Stimulated activated CD4-positive, alpha-beta T cell treated with anti-CD3 and anti-CD28 coated beads, Interleukin-1b, Interleukin-23, amount 100 ng/mL, for 1 hour (primary cell): Measurements from ENCODE around the gene CCDC51.
"Not testable (repeated sequence)": the region's sequence is repeated elsewhere in the genome, so short reads cannot be mapped to it uniquely, and the experiment has no call there.

Experiments
- DNase-seq, 2 donors: peaks; one replicate each; pipeline ENCODE4 v3.0.0-alpha.2; 2020; ENCODE audit warnings: low read depth in 2 of 2

The CCDC51 gene

DNA sequence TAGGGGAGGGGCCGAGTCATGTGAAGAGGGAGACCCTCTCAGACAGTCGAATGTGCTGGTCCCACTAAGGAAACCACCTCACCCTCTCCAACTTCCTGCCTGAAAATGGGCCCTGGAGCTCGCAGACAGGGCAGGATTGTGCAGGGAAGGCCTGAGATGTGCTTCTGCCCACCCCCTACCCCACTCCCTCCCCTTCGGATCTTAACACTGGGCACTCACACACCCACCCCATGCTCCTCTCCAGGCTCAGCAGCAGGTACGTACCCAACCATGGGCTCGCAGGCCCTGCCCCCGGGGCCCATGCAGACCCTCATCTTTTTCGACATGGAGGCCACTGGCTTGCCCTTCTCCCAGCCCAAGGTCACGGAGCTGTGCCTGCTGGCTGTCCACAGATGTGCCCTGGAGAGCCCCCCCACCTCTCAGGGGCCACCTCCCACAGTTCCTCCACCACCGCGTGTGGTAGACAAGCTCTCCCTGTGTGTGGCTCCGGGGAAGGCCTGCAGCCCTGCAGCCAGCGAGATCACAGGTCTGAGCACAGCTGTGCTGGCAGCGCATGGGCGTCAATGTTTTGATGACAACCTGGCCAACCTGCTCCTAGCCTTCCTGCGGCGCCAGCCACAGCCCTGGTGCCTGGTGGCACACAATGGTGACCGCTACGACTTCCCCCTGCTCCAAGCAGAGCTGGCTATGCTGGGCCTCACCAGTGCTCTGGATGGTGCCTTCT, 26.6 kb upstream of the CCDC51 start:
- DNase-seq: no peak

DNA sequence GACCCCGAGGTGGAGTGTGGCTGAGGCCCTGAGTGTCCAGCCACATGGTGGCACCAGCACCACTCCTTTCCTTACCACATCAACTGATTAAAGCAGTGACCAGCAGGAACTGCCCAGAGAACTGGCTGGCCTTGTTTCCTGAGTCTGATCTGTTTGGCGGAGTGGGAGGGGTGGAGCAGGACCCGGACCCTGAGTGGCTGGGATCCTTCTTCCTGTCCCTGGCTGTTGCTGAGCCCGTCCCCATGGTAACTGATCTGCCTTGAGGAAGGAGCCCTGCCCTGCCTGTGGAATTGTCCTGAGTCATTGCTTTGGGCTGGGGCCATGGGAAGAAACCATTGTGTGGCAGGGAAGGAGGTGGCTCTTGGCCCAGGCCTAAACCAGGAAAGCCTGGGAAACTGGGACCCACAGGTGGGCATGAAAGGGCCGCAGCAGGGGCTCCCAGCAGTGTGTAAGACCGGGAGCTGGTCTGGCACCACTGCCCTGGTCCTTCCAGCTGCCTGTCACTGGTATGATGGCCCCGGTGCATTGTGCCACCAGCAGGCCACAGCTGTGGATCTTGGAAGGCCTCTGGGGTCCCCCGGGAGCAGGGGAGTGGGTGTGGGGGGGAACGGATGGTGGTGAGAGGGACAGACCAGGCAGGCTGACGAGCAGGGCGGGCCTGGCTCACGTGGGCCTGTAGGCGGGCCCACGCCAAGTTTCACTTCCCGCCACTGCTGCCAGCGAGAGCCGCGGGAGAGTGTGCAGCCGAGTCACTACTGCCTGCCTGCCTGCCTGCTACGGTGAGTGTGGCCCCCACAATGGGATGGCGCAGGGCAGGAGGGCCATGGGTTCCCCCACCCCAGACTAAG, 25.8 kb upstream of the CCDC51 start:
- DNase-seq: peak in 1 of 2 donors; percentile 52

DNA sequence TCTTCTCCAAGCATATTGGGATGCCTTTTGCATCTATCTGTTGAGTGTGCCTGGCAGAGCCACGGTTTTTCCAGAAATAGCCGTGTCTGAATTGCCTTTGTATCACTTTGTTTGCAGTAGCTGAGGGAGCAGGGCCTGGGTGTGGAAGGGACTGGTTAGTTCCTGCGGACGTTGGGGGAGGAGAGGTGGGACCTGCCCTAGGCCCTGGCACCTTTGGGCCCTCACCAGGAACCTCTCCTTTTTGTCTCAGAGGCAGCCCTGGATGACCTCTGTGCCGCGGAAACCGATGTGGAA, 25.3 kb upstream of the CCDC51 start:
- DNase-seq: no peak

DNA sequence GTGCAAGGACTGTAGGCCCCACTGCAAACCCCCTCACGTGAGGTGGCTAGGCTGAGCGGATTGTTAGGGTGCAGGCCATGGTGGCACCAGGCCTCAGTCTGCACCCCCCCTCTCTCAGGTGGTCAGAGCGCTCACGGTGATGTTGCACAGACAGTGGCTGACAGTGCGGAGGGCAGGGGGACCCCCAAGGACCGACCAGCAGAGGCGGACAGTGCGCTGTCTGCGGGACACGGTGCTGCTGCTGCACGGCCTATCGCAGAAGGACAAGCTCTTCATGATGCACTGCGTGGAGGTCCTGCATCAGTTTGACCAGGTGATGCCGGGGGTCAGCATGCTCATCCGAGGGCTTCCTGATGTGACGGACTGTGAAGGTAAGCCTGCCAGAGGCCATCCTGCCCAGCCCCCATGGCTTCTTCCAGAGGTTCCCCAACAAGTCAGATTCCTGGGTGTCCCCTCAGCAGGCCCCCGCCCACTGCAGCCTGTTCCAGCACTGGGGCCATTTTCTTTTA, 24.8 kb upstream of the CCDC51 start:
- no peak for DNase-seq

DNA sequence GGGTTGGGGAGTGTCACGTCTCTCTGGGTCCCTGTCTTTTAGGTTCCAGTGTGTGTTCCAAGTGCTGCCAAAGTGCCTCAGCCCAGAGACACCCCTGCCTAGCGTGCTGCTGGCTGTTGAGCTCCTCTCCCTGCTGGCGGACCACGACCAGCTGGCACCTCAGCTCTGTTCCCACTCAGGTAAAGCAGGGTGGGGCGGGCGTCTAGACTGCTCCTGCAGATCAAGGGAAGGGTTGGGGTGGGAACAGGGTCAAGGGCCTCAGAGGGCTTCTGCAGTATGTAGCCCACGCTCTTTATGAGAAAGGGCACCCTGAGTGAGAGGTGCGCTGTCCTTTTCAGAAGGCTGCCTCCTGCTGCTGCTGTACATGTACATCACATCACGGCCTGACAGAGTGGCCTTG, 23.8 kb upstream of the CCDC51 start:
- DNase-seq: no peak

DNA sequence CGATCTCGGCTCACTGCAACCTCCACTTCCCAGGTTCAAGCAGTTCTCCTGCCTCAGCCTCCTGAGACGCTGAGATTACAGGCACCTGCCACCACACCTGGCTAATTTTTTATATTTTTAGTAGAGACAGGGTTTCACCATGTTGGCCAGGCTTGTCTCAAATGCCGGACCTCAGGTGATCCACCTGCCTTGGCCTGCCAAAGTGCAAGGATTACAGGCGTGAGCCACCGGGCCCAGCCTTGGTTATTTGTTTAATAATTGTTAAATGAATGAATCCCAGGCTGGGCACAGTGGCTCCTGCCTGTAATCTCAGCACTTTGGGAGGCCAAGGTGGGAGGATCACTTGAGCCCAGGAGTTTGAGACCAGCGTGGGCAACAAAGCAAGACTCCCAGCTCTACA, 21.8 kb upstream of the CCDC51 start:
- DNase-seq: not testable (repeated sequence)

DNA sequence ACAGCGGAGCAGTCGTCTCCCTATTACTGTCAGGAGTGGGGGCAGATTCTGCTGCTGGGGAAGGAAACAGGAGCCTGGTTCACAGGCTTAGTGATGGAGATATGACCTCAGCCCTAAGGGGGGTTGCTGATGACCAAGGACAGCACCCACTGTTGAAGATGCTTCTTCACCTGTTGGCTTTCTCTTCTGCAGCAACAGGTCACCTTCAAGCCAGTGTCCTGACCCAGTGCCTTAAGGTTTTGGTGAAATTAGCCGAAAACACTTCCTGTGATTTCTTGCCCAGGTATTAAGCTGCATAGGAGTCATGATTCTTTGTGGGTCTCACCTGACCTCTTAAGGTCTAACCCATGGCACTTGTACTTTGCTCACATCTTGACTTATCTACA, 20.6 kb upstream of the CCDC51 start:
- no peak for DNase-seq

DNA sequence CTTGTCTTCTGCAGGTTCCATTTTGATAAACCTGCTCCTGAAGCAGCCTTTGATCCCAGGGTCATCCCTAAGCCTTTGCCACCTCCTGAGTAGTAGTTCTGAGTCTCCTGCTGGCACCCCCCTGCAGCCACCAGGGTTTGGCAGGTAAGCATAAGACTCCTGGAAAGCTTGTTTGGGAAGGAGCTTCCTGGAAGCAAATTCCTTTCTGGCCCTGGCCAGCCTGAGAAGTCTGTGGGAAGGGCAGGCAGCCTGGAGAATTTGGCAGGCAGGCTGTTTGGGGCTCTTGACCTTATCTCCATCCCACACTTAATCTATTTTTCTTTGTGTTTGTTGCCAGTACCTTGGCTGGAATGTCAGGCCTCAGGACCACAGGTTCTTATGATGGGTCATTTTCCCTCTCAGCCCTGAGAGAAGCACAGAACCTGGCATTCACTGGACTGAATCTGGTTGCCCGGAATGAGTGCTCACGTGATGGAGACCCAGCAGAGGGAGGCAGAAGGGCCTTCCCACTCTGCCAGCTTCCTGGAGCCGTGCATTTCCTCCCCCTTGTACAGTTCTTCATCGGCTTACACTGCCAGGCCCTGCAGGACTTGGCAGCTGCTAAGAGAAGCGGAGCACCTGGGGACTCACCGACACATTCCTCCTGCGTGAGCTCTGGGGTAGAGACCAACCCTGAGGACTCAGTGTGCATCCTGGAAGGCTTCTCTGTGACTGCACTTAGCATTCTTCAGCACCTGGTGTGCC, 20.0 kb upstream of the CCDC51 start:
- no peak for DNase-seq

DNA sequence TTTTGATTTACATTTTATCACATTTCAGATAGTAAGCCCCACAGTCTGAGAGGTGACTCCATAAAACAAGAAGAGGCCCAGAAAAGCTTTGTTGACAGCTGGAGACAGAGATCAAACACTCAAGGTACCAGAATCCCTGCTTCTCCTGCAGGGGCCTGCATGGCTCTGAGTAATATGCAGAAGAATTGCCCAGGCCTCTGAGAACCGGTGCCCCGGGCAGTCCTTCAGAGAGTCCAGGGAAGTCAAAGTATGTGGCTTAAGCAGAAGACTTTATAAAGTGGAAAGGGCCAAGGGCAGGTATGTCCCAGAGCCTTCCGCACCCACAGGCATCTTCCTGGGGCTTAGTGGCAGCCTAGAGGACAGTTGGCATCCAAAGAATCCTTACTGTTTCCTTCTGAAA, 19.4 kb upstream of the CCDC51 start:
- no peak for DNase-seq

DNA sequence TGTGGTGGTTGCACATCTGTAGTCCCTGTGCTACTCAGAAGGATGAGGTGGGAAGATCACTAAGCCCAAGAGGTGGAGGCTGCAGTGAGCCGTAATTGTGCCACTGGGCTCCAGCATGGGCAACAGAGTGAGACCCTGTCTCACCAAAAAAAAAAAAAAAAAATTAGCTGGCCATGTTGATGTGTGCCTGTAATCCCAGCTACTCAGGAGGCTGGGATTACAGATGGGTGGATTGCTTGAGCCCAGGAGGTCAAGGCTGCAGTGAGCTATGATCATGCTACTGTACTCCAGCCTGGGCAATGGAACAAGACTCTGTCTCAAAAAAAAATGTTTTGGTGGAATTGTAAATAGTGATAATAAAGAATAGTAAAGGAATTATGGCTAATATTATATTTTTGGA, 16.5 kb upstream of the CCDC51 start:
- DNase-seq: no peak

DNA sequence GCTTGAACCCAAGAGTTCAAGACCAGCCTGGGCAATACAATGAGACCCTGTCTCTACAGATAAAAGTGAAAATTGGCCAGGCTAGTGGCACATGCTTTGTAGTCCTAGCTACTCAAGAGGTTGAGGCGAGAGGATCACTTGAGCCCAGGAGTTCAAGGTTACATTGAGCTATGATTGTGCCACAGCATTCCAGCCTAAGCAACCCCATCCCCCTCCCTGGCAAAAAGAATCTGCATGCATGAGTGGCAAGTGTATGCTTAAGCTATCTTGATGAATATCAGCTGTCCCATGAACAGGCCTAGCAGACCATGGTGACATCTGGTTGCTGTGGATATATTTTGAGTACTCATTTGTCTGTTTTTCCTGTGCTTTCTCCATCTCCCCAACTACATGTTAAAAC, 11.4 kb upstream of the CCDC51 start:
- DNase-seq: no peak

DNA sequence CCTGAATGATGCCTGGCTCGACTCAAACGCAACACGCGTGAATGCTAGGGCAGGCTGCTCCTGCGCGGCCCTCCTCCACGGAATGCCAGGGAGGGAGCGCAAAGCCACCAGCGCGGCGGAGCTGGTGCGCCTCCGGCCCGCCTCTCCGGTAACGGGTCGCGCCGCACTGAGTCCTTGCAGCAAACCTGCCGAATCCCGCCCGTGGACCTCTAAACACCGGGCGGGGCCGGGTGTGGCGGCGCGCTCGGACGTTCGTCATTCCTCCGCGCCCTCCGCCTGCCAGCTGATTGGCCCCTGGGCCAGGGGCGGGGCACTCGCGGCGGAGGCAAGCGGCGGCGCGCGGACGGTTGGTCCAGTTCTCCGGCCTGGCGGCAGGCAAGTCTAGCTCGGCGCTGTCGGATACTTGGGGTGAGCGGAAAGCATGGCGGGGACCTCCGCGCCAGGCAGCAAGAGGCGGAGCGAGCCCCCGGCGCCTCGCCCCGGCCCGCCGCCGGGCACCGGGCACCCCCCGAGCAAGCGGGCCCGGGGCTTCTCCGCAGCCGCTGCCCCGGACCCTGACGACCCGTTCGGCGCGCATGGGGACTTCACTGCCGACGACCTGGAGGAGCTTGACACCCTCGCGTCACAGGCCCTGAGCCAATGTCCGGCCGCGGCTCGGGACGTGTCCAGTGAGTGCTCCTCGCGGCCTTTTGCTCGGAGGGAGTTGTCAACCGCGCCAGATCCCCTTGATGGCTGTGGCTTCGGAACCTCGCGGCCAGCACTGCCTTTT, 6.7 kb upstream of the CCDC51 start, which contains the start of gene ATRIP:
Gene ATRIP, plus strand, starts transcription at position 313 of the 769 bp plus-strand sequence. Its CDS starts 109 bp downstream, at position 422.
- peak; percentile 46 to 76 for DNase-seq

DNA sequence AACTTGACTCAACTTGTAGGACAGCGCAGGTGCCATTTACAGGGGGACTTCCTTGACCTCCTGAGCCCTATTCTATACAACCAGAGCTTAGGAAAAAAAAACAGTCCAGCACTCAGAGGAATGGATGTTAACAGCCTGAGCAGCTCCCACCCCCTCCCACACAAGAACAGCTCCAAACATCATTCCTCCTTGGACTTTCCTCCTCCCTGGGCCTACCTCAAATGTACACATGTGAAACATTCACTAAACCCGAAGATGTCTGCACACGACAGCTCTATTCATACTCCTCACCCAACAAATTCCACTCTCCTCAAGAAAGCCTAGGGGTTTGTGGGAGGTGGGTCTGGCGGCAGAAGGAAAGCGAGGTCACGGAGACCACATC, 6.1 kb upstream of the CCDC51 start:
- DNase-seq: no peak

DNA sequence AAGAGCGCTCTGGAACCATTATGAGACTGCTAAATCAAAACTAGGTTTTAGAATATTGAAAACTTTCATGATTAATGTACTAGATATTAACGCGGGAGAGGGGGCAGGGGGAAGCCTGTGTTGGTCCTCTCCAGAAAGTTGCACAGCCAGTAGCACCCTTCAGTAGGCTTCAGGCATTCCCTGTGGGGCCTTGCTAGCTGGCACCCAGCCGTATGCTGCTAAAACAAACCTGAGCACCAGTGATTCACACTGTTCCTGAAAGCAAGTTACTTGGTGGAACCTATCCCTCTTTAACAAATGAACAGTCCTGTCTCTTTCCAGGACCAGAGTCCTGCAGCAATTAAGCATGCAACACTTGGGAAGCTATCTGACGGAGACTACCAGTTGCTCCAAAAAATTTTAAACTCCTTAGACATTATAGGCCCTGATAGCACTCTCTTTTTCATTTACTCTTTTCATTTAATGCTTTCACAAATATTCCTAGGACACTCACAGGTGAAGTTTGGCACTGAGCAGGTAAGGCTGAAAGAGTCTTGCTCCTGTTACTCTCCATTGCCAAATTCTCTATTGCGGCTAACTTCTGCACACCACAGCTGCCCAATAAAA, 5.5 kb upstream of the CCDC51 start:
- no peak for DNase-seq

DNA sequence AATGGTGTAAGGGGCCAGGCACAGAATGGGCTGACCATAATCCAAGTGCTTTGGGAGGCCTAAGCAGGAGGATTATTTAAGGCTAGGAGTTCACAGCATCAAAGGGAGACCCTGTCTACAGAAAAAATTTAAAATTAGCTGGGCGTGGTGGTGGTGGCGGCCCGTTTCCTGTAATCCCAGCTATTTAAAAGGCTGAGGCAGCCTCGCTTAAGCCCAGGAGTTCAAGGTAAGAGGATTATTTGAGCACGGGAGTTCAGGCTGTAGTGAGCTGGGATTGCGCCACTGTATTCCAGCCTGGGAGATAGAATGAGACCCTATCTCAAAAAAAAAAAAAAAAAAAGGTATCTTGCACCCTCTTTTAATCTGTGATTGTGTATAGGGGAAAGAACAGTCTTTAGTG, 2.0 kb upstream of the CCDC51 start:
- DNase-seq: no peak

DNA sequence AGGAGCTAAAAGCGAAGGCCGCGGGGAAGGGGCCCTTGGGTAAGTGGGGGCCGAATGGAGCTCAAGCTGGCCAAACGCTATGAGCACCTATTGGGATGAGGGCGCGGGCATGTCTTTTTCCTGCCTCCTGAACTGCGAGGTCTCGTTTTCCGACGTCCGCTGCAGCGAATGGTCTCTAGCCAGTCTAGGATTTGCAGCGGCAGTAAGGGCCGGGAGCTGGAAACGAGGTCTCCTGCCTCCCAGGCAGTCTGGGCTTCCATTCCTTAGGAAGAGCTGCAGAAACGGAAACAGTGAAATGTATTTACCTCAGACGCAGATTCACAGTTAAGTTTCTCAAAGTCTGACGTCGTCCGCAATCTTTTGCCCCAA, 655 bp upstream of the CCDC51 start:
- no peak for DNase-seq

DNA sequence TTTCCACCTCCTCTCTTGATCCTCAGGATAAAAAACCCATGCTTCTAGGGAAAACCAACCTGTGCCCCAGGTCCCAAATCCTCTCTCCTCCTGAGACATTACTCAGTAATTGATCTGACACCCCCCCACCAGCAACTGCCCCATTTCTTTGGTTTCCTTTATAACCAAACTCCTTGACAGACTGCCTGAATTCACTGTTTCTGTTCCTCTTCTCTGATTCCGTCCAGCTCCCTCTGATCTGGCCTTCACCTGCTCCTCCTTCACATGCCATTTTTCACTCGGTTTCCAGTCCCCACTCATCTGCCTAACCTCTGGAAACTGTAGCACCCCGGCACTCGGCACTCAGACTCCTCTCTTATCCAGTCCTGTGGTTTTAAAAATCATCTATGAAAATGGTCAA, 2.1 kb downstream of the CCDC51 start:
- DNase-seq: no peak

DNA sequence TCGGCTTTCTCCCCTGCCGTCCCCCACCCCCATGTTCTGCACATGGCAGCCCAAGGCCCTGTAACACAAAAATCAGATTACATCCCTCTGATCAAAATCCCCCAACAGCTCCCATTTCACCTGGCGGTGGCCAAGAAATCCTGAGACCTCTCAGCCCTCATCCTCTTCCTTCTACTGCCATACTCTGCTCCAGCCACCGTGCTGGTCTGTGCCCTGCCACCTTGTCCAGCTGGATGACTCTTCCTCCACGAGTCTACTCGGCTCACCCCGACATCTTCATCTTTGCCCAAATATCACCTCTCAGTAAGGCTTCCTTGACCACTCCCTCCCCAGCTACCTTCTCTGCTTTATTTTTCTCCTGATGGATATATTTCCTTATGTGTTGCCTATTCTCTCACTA, 3.1 kb downstream of the CCDC51 start:
- no peak for DNase-seq

DNA sequence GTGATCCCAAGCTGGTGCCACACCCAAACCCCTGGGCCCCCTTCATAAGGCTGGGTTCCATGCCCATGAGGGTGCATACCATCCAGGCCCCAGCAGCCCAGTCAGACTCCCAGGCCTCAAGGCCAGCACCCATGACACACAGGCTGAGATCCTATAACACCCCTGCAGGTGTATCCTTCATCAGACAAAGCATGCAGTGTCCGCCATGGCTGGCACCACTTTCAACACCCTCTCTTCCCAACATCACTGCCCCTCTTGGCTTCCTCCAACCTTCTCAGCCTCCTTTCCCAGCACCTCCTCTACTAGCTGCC, 3.5 kb downstream of the CCDC51 start:
- no peak for DNase-seq

DNA sequence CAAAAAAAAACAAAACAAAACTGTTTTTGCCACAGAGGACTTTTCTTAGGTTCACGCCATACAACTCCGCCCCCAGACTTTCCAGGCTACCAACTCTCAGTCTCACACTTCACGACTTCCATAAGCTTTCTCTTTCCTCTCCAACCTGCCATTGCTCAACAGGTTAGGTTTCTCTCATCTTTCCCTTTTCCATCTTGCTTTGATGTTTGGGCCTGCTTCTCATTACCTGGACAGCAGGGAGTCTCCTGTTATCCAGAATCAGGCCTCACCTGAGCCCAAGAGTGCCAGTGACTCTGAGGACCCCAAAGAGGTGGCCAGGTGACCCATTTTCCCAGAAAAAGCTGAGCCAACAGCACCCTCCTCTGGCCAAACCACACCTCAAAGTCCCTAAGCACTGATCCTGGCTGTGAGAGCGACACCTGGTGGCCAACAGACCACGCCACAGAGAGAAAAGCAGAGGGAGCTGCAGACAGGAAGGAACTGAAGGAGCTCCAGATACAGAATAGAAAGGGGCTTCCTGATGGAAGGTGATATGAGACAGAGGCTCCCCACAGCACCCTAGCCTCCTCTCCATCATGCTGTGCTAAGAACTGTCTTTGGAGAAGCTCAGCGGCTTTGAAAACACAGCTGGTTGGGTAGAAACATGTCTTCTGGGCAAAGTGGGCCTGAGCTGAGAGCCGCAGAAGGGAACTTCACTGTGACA, 4.0 kb downstream of the CCDC51 start:
- peak; percentile 69 to 72 for DNase-seq

DNA sequence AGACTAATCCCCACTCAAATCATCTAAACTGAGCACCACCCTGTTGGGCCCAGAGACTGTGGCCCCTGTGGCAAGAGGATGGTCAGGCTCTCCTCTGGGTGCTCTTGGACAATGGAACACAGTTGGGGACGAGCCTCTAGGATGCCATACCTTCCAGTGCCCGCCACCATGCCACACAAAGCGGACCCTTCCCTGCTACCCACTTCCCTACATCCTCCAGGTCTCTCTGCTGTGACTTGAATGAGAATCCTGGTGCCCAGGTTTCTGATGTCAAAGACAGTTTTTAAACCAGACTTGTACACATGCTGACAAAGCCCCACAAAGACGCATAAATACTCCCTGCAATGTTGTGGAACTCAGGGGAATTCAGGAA, 4.7 kb downstream of the CCDC51 start:
- DNase-seq: no peak
